A673 (cell line): ENCODE results near the gene EFHC2. TPM values are rescaled to one million over a fixed set of nuclear protein-coding genes. Genes with fewer than 3 reads are reported as not detected.
A peak's percentile ranks its signal among the peaks of the same experiment; 100 is the strongest.

Source experiments
- BruUV-seq: library from RNA; stranded (reverse); fragments of 400-500 nt; replicated peaks from 2 replicates; lab custom pipeline; 2021; lab: Mats Ljungman, UMichigan
- CTCF ChIA-PET: fragments of 300-600 bp; sonication (Branson Sonifier 250); formaldehyde crosslinking; loops from one replicate; lab custom pipeline; 2022; ENCODE audit warnings: antibody characterized with exemption; lab: Charles Lee
- POLR2A ChIA-PET: fragments of 300-600 bp; sonication (Branson Sonifier 250); formaldehyde crosslinking; loops from one replicate; lab custom pipeline; 2022; ENCODE audit warnings: antibody characterized with exemption; ENCODE audit not compliant: low non-redundant PET; lab: Charles Lee
- DNase-seq: peaks from one replicate; pipeline ENCODE4 v3.0.0-alpha.2; 2015; ENCODE audit warnings: low spot score
- H3K27ac ChIP-seq: fragments of 200-600 bp; sonication (generic); 2 replicates; pipeline ENCODE4 v1.5.1; 2016; ENCODE audit warnings: mixed run types, low read depth, mild to moderate bottlenecking, mixed read lengths, antibody characterized with exemption, low read length; ENCODE audit not compliant: poor library complexity, severe bottlenecking
- H3K27me3 ChIP-seq: fragments of 200-600 bp; sonication (generic); replicated peaks from 2 replicates; pipeline ENCODE4 v1.6.1; 2017; ENCODE audit warnings: mixed run types, low read depth, mild to moderate bottlenecking, mixed read lengths, antibody characterized with exemption, low read length; ENCODE audit not compliant: insufficient read depth, poor library complexity
- H3K36me3 ChIP-seq: fragments of 200-600 bp; sonication (generic); 2 replicates; pipeline ENCODE4 v1.6.1; 2016; ENCODE audit warnings: mixed run types, mild to moderate bottlenecking, mixed read lengths, antibody characterized with exemption, low read length; ENCODE audit not compliant: insufficient read depth, poor library complexity, severe bottlenecking
- H3K4me1 ChIP-seq: fragments of 200-600 bp; sonication (generic); 2 replicates; pipeline ENCODE4 v1.6.1; 2017; ENCODE audit warnings: mixed run types, mild to moderate bottlenecking, mixed read lengths, antibody characterized with exemption, low read length; ENCODE audit not compliant: insufficient read depth, poor library complexity, severe bottlenecking
- H3K4me3 ChIP-seq: fragments of 200-600 bp; sonication (generic); 2 replicates; pipeline ENCODE4 v1.5.1; 2016; ENCODE audit warnings: low read depth, mixed run types, mild to moderate bottlenecking, mixed read lengths, low read length; ENCODE audit not compliant: poor library complexity, severe bottlenecking
- H3K9me3 ChIP-seq: fragments of 200-600 bp; sonication (generic); 2 replicates; pipeline ENCODE4 v1.6.1; 2016; ENCODE audit warnings: mixed run types, low read depth, mild to moderate bottlenecking, mixed read lengths, antibody characterized with exemption, low read length; ENCODE audit not compliant: poor library complexity, severe bottlenecking
- CTCF ChIP-seq: fragments of 300-800, 200-600 bp; sonication (generic); conservative IDR thresholded peaks from 2 replicates; pipeline ENCODE4 v1.5.1; 2017; ENCODE audit warnings: low read depth, mild to moderate bottlenecking, antibody characterized with exemption, low read length, moderate library complexity, mixed read lengths
- EZH2 ChIP-seq: fragments of 200-600 bp; sonication (generic); IDR thresholded peaks from 2 replicates; pipeline ENCODE4 v1.6.1; 2017; ENCODE audit warnings: borderline replicate concordance, low read depth, mild to moderate bottlenecking, mixed read lengths, antibody characterized with exemption, low read length; ENCODE audit not compliant: poor library complexity, severe bottlenecking
- intact Hi-C: fragments of 100-400 bp; cut with micrococcal nuclease; formaldehyde crosslinking; loops from one replicate; pipeline ENCODE4 v1.10.0; 2022; ENCODE audit not compliant: unreplicated experiment
- total RNA-seq: library from RNA; stranded (reverse); gene quantifications from 2 replicates; pipeline ENCODE4 v1.2.3, GENCODE V29; 2021

EFHC2 gene
- total RNA-seq, 1 experiment from 2014 or later = 0.11 TPM

- CTCF ChIA-PET = no interaction called here
- no peak for DNase-seq
- intact Hi-C loops = no loop called here
Measured at GRCh38 chrX:44308869-44309268, 34.6 kb downstream of the EFHC2 start.

GRCh38 chrX:44306356-44306755 is 37.1 kb downstream of the EFHC2 start:
- CTCF ChIA-PET = no interaction called here
- no peak overlapping the region for H3K4me3 ChIP-seq
- TF ChIP-seq CTCF (no peak), EZH2 (no peak)
- no peaks in the 10 kb centered on the region for H3K27me3 ChIP-seq
- no TSS peak for BruUV-seq
- H3K4me1 ChIP-seq = peaks cover 6% of the 10 kb centered on the region
- H3K36me3 ChIP-seq = no peaks in the 10 kb centered on the region
- intact Hi-C loops = no loop called here
- POLR2A ChIA-PET = no interaction called here
- H3K9me3 ChIP-seq = no peaks in the 10 kb centered on the region
- peak; percentile 63 for DNase-seq
- H3K27ac ChIP-seq = no peak overlapping the region

More at GRCh38 chrX:44308869-44309268, 34.6 kb downstream of the EFHC2 start:
- Histone ChIP-seq H3K27ac (no peak overlapping the region), H3K4me1 (peaks cover 6% of the 10 kb centered on the region), H3K27me3 (no peaks in the 10 kb centered on the region), H3K9me3 (no peaks in the 10 kb centered on the region), H3K36me3 (no peaks in the 10 kb centered on the region), H3K4me3 (no peak overlapping the region)
- TF ChIP-seq EZH2 (no peak), CTCF (no peak)
- no TSS peak for BruUV-seq
- POLR2A ChIA-PET = no interaction called here

GRCh38 chrX:44305921-44306320 is 37.6 kb downstream of the EFHC2 start:
- H3K36me3 ChIP-seq = no peaks in the 10 kb centered on the region
- DNase-seq = peak; percentile 14
- no TSS peak for BruUV-seq
- ChIA-PET CTCF (no interaction called here), POLR2A (no interaction called here)
- no peaks in the 10 kb centered on the region for H3K9me3 ChIP-seq
- intact Hi-C loops = no loop called here
- H3K4me1 ChIP-seq = peaks cover 6% of the 10 kb centered on the region
- H3K27ac ChIP-seq = no peak overlapping the region
- H3K27me3 ChIP-seq = no peaks in the 10 kb centered on the region
- TF ChIP-seq EZH2 (no peak), CTCF (no peak)
- H3K4me3 ChIP-seq = no peak overlapping the region
